CD4-positive, alpha-beta T cell treated with Interleukin-4 for 4 hours (primary cell): ENCODE measurements around the gene WDFY3.

ENCODE experiments used
- DNase-seq: peaks from one replicate; pipeline ENCODE4 v3.0.0-alpha.2; 2020

The WDFY3 gene

DNA sequence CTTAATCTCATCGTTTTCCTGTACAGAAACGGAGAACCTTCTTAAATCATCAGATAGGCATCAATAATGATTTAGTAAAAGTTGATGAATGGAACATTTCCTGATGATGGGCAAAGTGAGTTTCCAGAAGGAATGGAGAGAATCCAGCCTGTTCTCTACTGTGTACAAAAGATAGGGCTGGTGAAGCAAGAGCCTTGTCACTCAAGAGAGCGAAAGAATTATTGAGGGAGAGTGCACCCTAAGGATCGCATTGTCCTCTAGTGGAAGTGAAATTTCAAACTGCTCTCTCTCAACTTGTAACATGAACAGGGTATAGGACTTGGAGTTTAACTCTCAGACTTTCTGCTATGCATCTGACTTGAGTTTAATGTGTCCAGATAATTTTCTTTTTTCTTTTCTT is 314.0 kb downstream of the WDFY3 start:
- no peak for DNase-seq

DNA sequence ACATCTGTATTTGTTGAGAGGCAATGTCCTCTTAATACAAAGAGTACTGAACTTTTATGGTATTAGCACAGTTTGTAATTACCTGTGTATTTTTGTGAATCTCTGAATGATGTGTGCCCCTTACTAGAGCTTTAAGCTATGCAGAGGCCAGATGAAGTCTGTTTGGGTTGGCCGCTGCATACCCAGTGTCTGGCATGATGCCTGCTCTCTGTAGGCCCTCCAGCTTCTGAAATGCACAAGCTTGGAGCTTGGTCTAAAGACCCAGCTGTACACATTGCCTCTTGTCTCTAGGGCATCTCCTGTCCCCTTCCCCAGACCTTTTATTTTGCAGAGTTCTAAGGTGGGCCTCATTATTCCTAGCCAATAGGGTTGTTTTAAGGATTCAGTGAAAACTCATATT is 315.0 kb downstream of the WDFY3 start:
- no peak for DNase-seq

DNA sequence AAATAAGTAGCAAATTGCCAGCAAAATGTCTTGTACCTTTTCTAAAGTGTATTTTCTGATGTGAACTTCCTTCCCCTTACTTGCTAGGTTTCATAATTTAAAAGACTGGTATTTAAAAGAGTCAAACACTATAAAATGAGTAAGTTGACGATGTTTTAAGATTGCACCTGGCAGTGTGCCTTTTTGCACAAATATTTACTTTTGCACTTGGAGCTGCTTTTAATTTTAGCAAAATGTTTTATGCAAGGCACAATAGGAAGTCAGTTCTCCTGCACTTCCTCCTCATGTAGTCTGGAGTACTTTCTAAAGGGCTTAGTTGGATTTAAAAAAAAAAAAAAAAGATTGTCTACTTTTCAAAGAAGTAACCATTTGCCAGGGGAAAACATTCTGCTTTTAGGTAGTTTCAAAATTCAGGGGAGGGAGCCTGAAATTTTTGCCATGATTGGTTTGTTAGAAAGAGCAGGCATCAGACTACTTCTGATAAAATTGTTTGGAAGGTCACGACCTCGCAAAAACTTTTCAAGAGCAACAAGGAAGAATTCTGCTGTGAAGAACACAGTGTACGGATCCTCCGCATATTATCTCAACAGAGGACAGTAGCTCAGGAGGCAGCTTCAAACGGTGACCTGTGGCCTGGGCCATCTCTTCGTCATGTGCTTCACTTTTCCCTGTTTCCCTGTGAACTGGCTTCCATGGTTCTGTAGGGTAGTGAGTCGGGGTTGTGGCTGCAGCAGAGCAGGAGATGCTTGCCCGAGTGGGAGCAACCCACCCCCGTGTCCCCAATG is 317.4 kb downstream of the WDFY3 start:
- DNase-seq = no peak

DNA sequence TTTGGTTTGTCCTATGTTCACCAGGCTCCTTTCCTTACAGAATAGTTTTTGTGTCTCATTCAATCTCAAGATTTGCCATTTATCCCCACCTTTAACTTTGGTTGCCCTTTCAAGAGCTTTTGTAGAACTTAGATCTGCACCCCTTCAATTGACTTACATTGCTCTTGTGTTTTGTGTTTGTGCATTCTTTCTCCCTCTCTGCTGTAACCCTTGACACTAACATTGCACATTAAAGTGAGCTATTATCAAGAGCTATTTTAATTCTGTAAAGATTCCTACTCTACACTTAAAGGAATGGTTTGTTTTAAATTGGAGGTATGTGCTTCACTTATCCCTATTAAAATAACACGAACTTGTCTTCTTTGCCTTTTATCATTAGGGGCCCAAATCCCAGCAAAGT is 318.3 kb downstream of the WDFY3 start:
- no peak for DNase-seq

DNA sequence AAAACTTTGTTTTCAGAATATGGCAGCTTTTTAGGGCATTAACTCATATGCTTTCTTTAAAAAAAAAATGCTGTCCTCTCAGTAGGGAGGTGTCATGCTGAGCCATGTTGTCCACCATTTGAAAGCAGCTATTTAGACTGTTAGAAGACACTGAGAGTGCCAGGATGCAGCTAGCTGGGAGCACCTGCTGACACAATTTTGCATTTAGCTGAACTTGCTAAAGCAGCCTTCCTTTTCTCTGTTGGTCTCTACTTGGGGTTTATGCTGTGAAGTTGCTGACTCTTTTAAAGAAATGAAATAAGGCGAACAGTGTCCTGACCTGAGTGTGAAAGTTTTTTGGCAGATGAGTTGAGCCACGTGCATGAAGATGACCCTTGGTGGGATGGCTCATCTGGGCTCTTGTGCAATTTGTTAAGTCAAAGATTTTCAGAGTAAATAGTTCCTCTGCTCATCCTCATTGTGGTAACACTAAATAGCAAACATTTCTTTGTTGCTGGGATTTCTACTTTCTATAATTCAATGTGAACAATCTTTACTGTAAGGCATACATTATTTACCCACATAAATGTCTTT is 319.1 kb downstream of the WDFY3 start:
- no peak for DNase-seq

DNA sequence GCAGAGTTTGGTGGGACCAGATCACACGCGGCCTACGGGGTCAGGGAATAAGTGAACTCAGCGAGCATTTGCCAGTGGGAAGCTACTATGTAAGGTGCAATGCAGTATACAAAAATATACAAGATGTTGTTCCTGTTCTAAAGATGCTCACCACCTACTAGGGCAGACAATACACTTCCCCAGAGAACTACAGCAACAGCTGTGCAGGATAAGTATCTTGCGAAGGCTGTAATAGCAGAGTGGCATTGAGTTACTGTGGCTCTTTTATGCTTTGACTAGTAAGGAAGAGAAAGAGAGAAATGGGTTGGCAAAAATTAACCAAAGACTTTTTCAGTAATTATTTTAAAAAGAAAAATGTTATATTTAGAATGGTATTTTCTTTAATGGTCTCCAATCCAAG is 322.4 kb downstream of the WDFY3 start:
- no peak for DNase-seq

DNA sequence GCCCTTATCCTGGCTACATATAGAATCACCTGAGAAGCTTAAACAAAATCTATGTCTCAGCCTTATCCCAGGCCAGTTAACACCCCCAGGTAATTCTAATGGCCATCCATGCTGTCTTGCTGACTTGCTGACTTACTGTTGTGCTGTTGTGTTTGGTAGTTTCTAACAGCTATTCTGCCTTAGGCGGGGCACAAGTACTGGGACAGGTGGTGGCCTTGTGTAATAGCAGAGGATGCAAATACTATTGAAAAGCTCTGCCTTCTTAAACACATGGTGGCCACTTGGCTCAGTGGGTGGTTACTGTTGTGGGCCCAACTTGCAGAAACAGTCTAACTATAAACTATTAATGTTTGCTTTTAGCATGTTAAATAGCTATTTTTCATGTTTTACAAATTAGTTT is 327.3 kb downstream of the WDFY3 start:
- DNase-seq = no peak

DNA sequence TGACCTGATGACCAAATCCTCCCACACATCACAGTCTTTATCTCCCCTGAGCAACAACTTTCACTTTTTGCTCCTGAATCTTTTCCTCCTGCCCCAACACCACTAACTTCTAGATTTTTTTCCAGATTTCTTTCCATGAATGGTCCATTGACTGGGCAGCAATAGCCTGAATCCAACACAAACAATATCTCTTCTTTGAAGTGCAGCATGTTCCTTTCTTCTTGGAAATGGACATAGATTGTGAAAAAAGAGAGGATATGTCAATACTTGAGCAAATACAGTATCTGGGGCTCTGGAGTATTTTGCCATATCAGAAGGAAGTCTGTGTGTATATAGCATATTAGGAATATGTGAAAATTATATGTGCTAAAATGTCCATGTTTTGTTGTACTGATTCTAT is 328.4 kb downstream of the WDFY3 start:
- DNase-seq = no peak

DNA sequence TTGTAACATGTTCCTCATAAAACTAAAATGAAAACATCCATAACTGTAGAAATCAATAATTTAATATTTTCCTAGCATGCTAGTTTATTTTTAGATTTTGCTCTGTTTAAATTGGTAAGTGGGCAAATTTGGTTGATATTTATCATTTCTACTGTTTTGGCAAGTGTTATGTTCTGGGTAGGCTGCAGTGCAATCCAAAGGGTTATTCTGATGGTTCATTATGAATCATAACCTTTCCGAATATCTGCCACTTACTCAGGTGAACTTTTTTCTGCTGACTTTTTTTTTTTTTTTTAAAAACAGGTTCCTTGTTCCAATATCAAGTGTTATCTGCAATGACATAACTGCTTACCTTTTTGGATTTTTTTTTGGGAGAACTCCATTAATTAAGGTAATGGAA is 331.5 kb downstream of the WDFY3 start:
- DNase-seq = no peak

DNA sequence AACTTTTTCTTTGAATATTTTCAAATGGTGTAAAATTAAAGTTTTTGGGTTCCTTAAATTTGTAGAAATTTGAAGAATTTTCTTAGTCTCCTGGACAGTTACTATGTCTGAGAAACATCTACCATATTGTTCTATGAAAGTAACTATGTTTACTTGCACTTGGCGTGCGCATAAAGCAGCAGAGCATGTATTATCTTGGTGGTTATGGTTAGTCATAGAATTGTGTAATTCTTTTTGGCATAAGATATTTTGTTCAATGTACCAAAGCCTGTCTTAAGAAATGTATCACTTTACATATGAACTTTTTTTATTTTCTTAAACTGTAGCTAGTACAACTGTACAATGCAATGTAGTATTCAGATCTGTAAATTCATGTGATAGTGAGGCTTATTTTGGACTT is 334.4 kb downstream of the WDFY3 start:
- DNase-seq = no peak

DNA sequence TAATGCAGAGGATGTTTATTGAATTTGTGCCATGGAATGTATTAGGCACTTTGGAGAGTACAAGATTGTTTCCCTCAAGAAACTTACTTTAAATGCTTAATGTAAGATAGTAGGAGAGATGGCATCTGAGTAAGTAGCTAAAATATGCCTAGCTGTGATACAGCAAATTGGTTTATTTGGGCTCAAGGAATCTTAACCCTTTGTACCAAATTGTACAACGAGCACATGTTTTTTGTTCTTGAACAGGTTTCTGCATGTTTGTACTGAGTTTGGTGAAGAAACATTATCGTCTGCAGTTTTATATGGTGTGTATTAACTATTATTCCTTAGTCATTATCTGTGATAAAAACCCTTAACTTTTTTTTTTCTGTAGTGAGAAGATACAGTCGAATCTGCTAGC is 334.9 kb downstream of the WDFY3 start:
- DNase-seq = no peak

DNA sequence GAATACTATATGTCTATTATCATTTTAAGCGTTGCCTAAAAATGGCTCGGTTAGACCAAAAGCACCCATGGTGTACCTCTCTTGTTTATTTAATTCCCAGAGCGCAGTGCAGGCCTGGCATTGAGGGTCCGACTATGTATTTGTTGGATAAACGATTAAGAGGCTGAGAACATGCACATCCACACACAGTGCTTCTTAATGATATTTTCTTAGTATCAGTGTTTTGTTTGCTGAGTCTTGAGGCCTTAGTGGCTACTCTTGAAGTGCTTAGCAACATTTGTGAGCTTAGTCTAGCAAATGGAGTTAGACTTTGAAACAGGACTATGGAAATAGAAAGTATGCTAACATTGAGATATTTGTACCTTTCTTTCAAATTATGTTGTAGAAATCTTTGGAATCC is 339.8 kb downstream of the WDFY3 start:
- no peak for DNase-seq

DNA sequence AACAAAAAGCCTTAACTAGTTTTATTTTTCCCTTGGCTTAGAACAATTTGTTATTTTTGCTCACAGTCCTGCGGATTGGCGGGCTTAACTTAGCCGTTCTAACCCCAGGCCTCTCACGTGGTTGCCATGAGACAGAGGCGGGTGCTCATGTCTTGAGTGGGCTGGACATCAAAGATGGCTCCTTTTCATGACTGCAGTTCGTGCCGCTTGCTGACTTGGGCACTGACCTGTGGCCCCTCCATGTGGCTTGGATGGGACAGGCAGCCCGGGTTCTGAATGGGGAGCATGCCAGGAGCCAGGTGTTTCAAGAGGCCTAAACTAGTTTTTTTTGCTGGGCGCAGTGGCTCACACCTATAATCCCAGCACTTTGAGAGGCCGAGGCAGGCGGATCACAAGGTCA is 342.8 kb downstream of the WDFY3 start:
- no peak for DNase-seq

DNA sequence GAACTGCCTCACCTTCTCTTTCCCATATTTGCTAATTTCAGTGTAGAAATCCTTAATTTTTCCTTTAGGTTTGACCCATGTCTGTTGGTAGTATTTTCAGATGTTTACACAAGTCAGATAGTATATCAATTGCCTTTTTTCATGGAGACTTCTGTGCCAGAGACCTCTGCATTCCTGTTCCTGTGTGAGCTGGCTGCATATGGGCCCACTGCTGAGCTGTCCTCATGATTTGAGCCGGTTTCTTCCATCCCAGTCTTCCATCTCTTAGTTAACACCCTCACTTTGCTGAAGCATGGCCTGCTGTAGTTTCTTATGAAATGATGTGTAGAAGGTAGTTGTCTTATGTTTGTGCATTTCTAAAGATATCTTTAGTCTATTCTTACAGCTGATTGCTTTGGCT is 343.5 kb downstream of the WDFY3 start:
- DNase-seq = no peak
